ENCODE results near the gene BACE2. TPM values are rescaled to one million over a fixed set of nuclear protein-coding genes. Genes with fewer than 3 reads are reported as not detected.

BACE2 gene
- total RNA-seq, 1 donor from 2014 or later: 20.8 TPM

GRCh38 chr21:41149199-41149598 is 18.8 kb upstream of the BACE2 start:
- no peaks in the 10 kb centered on the region for H3K9me3 ChIP-seq
- H3K36me3 ChIP-seq: no peaks in the 10 kb centered on the region
- H3K4me3 ChIP-seq: no peak overlapping the region
- ATAC-seq (peak; percentile 11 to 56), DNase-seq (no peak)
- no peaks in the 10 kb centered on the region for H3K27me3 ChIP-seq (ENCODE audit: low read depth)
- H3K4me1 ChIP-seq: no peaks in the 10 kb centered on the region
- intact Hi-C loops (cut with DNase I): no loop called here
- H3K27ac ChIP-seq: no peak overlapping the region
- TF ChIP-seq CTCF (IDR thresholded peaks at IDR 0.05): no peak

- Histone ChIP-seq H3K36me3 (no peaks in the 10 kb centered on the region), H3K4me1 (no peaks in the 10 kb centered on the region), H3K27me3 (ENCODE audit: low read depth) (no peaks in the 10 kb centered on the region), H3K9me3 (no peaks in the 10 kb centered on the region), H3K27ac (no peak overlapping the region), H3K4me3 (no peak overlapping the region)
- intact Hi-C loops (cut with DNase I): no loop called here
- no peak for TF ChIP-seq CTCF (IDR thresholded peaks at IDR 0.05)
- ATAC-seq (no peak), DNase-seq (no peak)
Observed at GRCh38 chr21:41152147-41152546, 15.8 kb upstream of the BACE2 start.

- H3K27me3 ChIP-seq (ENCODE audit: low read depth): no peaks in the 10 kb centered on the region
- intact Hi-C loops (cut with DNase I): no loop called here
- no peak for ATAC-seq
- TF ChIP-seq CTCF (IDR thresholded peaks at IDR 0.05): no peak
- no peak for DNase-seq
- H3K36me3 ChIP-seq: no peaks in the 10 kb centered on the region
- H3K9me3 ChIP-seq: no peaks in the 10 kb centered on the region
- no peak overlapping the region for H3K4me3 ChIP-seq
- H3K4me1 ChIP-seq: no peaks in the 10 kb centered on the region
- H3K27ac ChIP-seq: no peak overlapping the region
Observed at GRCh38 chr21:41153443-41153842, 14.5 kb upstream of the BACE2 start.

GRCh38 chr21:41156142-41156541 is 11.8 kb upstream of the BACE2 start:
- H3K27me3 ChIP-seq (ENCODE audit: low read depth): no peaks in the 10 kb centered on the region
- no peaks in the 10 kb centered on the region for H3K36me3 ChIP-seq
- no peak overlapping the region for H3K4me3 ChIP-seq
- no peak for ATAC-seq
- DNase-seq: no peak
- no peak for TF ChIP-seq CTCF (IDR thresholded peaks at IDR 0.05)
- H3K4me1 ChIP-seq: no peaks in the 10 kb centered on the region
- no peak overlapping the region for H3K27ac ChIP-seq
- no peaks in the 10 kb centered on the region for H3K9me3 ChIP-seq
- intact Hi-C loops (cut with DNase I): no loop called here

- Histone ChIP-seq H3K27me3 (ENCODE audit: low read depth) (no peaks in the 10 kb centered on the region), H3K27ac (no peak overlapping the region), H3K36me3 (no peaks in the 10 kb centered on the region), H3K9me3 (no peaks in the 10 kb centered on the region), H3K4me1 (no peaks in the 10 kb centered on the region), H3K4me3 (no peak overlapping the region)
- DNase-seq (no peak), ATAC-seq (no peak)
- intact Hi-C loops (cut with DNase I): no loop called here
- TF ChIP-seq CTCF (IDR thresholded peaks at IDR 0.05): no peak
Observed at GRCh38 chr21:41158026-41158425, 9.9 kb upstream of the BACE2 start.

- Histone ChIP-seq H3K27me3 (ENCODE audit: low read depth) (no peaks in the 10 kb centered on the region), H3K9me3 (no peaks in the 10 kb centered on the region), H3K4me3 (no peak overlapping the region), H3K36me3 (no peaks in the 10 kb centered on the region), H3K4me1 (no peaks in the 10 kb centered on the region), H3K27ac (no peak overlapping the region)
- DNase-seq (peak; percentile 6), ATAC-seq (no peak)
- intact Hi-C loops (cut with DNase I): no loop called here
- TF ChIP-seq CTCF (IDR thresholded peaks at IDR 0.05): no peak
Observed at GRCh38 chr21:41160036-41160435, 7.9 kb upstream of the BACE2 start.
